GM06990 (cell line): Measurements from ENCODE around the gene APOM.

Experiments
- DNase-seq: peaks from one replicate; pipeline ENCODE4 v3.0.0-alpha.2; 2011; ENCODE audit not compliant: insufficient read length; ENCODE audit errors: extremely low read depth
- H3K27me3 ChIP-seq: replicated peaks from 2 replicates; pipeline ENCODE4 v1.6.0; 2011; ENCODE audit warnings: low read length; ENCODE audit not compliant: control insufficient read depth, insufficient read depth
- H3K36me3 ChIP-seq: 2 replicates; pipeline ENCODE4 v1.5.1; 2011; ENCODE audit warnings: low read length; ENCODE audit not compliant: control insufficient read depth, insufficient read depth
- H3K4me3 ChIP-seq: replicated peaks from 2 replicates; pipeline ENCODE4 v1.5.1; 2011; ENCODE audit warnings: low read depth, mild to moderate bottlenecking, control low read depth, low read length
- TF ChIP-seq, protein P1 (sequence below): IDR thresholded peaks from 2 replicates; pipeline ENCODE4 v1.5.1; 2011; ENCODE audit warnings: low read length, control low read depth, mild to moderate bottlenecking, inconsistent platforms; ENCODE audit not compliant: insufficient read depth, poor library complexity, severe bottlenecking

Gene APOM

DNA sequence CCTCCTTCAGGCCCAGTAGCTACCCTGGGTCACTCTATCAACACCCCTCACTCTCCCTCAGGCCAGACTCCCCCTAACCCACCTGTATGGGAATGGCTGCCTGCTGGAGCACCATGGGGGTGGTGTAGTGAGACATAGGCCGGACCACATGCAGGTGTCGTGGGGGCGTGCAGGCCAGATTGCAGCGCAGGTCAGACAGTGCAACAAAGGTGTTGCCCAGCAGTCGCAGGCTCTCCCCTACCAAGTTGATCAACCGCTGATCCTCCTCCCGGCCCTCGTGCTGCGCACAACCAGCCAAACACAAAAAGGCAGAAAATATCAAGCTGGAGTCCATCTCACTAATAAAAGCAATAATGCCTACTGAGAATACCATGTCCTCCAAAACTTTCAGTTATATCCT is 10.4 kb upstream of the APOM start:
- H3K4me3 ChIP-seq, result no peak overlapping the region
- DNase-seq, result no peak
- TF ChIP-seq, protein P1, sequence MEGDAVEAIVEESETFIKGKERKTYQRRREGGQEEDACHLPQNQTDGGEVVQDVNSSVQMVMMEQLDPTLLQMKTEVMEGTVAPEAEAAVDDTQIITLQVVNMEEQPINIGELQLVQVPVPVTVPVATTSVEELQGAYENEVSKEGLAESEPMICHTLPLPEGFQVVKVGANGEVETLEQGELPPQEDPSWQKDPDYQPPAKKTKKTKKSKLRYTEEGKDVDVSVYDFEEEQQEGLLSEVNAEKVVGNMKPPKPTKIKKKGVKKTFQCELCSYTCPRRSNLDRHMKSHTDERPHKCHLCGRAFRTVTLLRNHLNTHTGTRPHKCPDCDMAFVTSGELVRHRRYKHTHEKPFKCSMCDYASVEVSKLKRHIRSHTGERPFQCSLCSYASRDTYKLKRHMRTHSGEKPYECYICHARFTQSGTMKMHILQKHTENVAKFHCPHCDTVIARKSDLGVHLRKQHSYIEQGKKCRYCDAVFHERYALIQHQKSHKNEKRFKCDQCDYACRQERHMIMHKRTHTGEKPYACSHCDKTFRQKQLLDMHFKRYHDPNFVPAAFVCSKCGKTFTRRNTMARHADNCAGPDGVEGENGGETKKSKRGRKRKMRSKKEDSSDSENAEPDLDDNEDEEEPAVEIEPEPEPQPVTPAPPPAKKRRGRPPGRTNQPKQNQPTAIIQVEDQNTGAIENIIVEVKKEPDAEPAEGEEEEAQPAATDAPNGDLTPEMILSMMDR, result no peak
- no peaks in the 10 kb centered on the region for H3K27me3 ChIP-seq
- peaks cover 53% of the 10 kb centered on the region for H3K36me3 ChIP-seq

DNA sequence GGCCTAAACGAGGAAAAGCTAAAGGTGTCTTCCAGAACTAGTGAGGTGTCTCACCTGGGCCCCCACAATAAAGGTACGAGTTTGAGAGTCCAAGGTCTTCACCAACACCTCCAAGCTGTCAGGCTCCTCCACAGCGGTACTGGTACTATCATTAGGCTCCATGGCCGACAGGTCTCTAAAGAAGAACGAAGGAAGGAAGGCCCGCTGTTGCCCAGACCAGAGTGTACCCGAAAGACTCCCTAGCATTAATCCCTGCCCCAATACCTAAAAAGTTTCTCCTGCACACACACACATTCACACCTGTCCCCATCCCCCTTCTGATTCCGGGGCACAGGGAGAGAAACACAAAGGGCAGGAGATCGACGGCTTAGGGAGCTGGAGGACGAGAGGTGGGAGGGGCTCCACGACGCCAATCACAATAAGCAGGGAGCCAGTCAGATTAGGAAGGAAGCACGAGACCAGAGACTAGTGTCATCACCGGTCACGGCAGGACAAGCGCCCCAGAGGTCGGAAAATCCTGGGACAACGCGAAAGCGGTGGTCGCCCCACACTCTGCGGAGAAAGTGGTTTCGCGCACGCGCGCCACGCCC is 4.0 kb upstream of the APOM start:
- Histone ChIP-seq H3K36me3 (peaks cover 15% of the 10 kb centered on the region), H3K4me3 (peak overlapping the region; percentile 81), H3K27me3 (no peaks in the 10 kb centered on the region)
- TF ChIP-seq, protein P1, result no peak
- no peak for DNase-seq

DNA sequence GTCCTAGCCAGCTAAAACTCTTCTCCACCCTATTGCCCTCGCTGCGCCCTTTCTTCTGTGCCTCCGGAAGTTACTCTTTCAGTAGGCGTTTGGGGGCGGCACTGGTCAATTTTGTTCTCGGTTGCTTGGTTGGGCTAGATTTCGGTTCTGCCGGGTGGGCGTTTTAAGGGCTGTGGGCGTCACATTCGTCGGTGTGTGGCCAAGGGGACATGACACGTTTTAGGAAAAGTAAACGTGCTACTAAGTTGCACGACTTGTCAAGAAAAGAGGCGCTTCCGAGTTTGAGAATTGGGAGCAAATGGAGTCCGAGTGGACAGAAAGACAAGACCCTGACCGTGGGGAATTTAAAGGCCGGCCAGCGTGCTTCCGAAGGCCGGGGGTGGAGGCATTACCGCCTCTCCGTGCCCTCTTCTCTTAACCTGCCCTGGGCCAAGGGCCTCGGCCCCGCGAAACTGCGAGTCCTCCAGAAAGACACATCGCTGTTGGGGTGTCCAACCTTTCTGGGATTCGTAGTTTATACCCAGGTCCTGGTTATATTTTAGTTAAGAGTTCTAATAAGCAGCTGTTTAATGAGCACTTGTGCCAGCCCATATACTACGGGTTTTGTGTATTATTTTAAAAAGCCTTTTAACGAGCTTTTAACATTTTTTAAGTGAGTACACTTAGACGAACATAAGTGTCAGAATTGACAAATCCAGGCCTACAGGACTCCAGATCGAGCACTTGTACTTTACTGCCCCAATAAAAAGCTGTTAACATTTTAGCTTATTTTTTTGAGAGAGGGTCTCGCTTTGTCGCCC is 2.6 kb upstream of the APOM start:
- Histone ChIP-seq H3K27me3 (no peaks in the 10 kb centered on the region), H3K4me3 (peak overlapping the region; percentile 81), H3K36me3 (peaks cover 13% of the 10 kb centered on the region)
- no peak for DNase-seq
- TF ChIP-seq, protein P1, result peak; percentile 26

GRCh38 chr6:31654574-31655348 is 933 bp upstream of the APOM start:
- Histone ChIP-seq H3K27me3 (no peaks in the 10 kb centered on the region), H3K36me3 (peaks cover 7% of the 10 kb centered on the region), H3K4me3 (no peak overlapping the region)
- TF ChIP-seq, protein P1, result no peak
- DNase-seq, result no peak

DNA sequence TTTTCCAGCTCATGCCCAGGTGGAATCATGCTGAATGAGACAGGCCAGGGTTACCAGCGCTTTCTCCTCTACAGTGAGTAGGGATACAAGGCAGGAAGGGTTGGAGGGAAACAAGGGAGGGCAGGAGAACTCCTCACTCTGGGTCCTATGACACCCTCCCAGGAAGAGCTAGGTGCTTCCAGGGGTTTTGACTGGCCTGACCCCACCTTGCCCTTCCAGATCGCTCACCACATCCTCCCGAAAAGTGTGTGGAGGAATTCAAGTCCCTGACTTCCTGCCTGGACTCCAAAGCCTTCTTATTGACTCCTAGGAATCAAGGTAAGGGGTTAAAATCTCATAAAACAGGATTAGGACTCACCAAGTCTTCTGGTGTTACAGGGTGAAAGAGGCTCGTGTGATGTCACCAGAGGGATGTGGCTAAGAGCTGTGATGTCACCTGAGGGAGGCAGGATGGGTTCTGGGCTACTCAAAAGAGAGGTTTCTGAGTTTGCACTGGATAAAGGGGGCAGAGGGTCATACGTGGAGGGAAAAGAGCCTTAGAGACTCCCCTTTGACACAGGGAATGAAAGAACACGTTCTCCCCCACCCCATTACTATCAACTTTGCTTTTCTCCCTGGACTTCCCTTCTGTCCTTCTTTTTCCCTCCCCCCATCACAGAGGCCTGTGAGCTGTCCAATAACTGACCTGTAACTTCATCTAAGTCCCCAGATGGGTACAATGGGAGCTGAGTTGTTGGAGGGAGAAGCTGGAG is 1.9 kb downstream of the APOM start:
- Histone ChIP-seq H3K36me3 (peaks cover 11% of the 10 kb centered on the region), H3K27me3 (no peaks in the 10 kb centered on the region), H3K4me3 (no peak overlapping the region)
- TF ChIP-seq, protein P1, result no peak
- no peak for DNase-seq
